CD1c-positive myeloid dendritic cell (primary cell): ENCODE measurements around the gene ATRAID.
A peak's percentile ranks its signal among the peaks of the same experiment; 100 is the strongest.
"Not testable (repeated sequence)": the region's sequence is repeated elsewhere in the genome, so short reads cannot be mapped to it uniquely, and the experiment has no call there.

Source experiments
- DNase-seq: peaks from one replicate; pipeline ENCODE4 v3.0.0-alpha.2; 2016; ENCODE audit errors: extremely low spot score

ATRAID gene

GRCh38 chr2:27194538-27195354 lies 17.1 kb upstream of the ATRAID start:
- no peak for DNase-seq

GRCh38 chr2:27195799-27196198 lies 16.0 kb upstream of the ATRAID start:
- not testable (repeated sequence) for DNase-seq

GRCh38 chr2:27198068-27198467 lies 13.8 kb upstream of the ATRAID start:
- DNase-seq, result not testable (repeated sequence)

- no peak for DNase-seq
Observed at GRCh38 chr2:27198627-27199026, 13.2 kb upstream of the ATRAID start.

- no peak for DNase-seq
Observed at GRCh38 chr2:27199241-27199640, 12.6 kb upstream of the ATRAID start.

GRCh38 chr2:27201675-27202074 lies 10.2 kb upstream of the ATRAID start:
- no peak for DNase-seq

GRCh38 chr2:27202854-27203253 lies 9.0 kb upstream of the ATRAID start:
- peak; percentile 57 for DNase-seq

GRCh38 chr2:27203741-27204140 lies 8.1 kb upstream of the ATRAID start:
- DNase-seq, result no peak

GRCh38 chr2:27204566-27204965 lies 7.3 kb upstream of the ATRAID start:
- no peak for DNase-seq

- no peak for DNase-seq
Observed at GRCh38 chr2:27205206-27205605, 6.6 kb upstream of the ATRAID start.

- no peak for DNase-seq
Observed at GRCh38 chr2:27206346-27206745, 5.5 kb upstream of the ATRAID start.

- no peak for DNase-seq
Observed at GRCh38 chr2:27208486-27209050, 3.3 kb upstream of the ATRAID start.

- DNase-seq, result no peak
Observed at GRCh38 chr2:27209621-27210401, 2.0 kb upstream of the ATRAID start.

GRCh38 chr2:27211241-27211942 lies 449 bp upstream of the ATRAID start:
- DNase-seq, result peak; percentile 7

GRCh38 chr2:27212626-27213471 lies 1.0 kb downstream of the ATRAID start:
- peak; percentile 70 for DNase-seq

- no peak for DNase-seq
Observed at GRCh38 chr2:27214941-27215340, 3.1 kb downstream of the ATRAID start.

- no peak for DNase-seq
Observed at GRCh38 chr2:27216416-27217137, 4.7 kb downstream of the ATRAID start.

GRCh38 chr2:27217173-27218121 lies 5.6 kb downstream of the ATRAID start, which contains the start of gene CAD:
CAD (plus strand) TSS chr2:27217369; CDS start chr2:27217552, 183 bp downstream.
- peak; percentile 95 for DNase-seq

- DNase-seq, result no peak
Observed at GRCh38 chr2:27218614-27219013, 6.8 kb downstream of the ATRAID start.
